ENCODE data around the gene SPOUT1.

Gene SPOUT1

GRCh38 chr9:128870128-128870940 lies 40.7 kb upstream of the SPOUT1 start:
- Histone ChIP-seq H3K4me2 (ENCODE audit: low read depth, low read length, poor library complexity, severe bottlenecking) (no peak overlapping the region), H3K4me1 (ENCODE audit: insufficient read depth, low read length, poor library complexity, severe bottlenecking) (no peaks in the 10 kb centered on the region), H3F3A (ENCODE audit: low read depth) (no peaks in the 10 kb centered on the region)

GRCh38 chr9:128863647-128864046 lies 34.1 kb upstream of the SPOUT1 start:
- Histone ChIP-seq H3K4me2 (ENCODE audit: low read depth, low read length, poor library complexity, severe bottlenecking) (no peak overlapping the region), H2AFZ (ENCODE audit: low read length) (no peak overlapping the region)

More at GRCh38 chr9:128870128-128870940, 40.7 kb upstream of the SPOUT1 start:
- Histone ChIP-seq H3K4me3 (ENCODE audit: low read length, poor library complexity, severe bottlenecking) (no peak overlapping the region), H3K9me3 (ENCODE audit: insufficient read depth, low read depth, low read length) (no peaks in the 10 kb centered on the region), H3K79me2 (ENCODE audit: insufficient read depth, low read length) (no peaks in the 10 kb centered on the region), H4K20me1 (ENCODE audit: insufficient read depth, low read length, poor library complexity, severe bottlenecking) (no peaks in the 10 kb centered on the region), H3K36me3 (ENCODE audit: insufficient read depth, low read length) (no peaks in the 10 kb centered on the region), H3K9ac (ENCODE audit: low read depth, low read length, poor library complexity, severe bottlenecking) (no peak overlapping the region), H2AFZ (ENCODE audit: low read length) (no peak overlapping the region), H3K9me2 (replicated peaks; ENCODE audit: low read depth, low read length) (no peaks in the 10 kb centered on the region), H3K27me3 (ENCODE audit: insufficient read depth, low read length, poor library complexity, severe bottlenecking) (no peaks in the 10 kb centered on the region)
- TF ChIP-seq, protein P1, sequence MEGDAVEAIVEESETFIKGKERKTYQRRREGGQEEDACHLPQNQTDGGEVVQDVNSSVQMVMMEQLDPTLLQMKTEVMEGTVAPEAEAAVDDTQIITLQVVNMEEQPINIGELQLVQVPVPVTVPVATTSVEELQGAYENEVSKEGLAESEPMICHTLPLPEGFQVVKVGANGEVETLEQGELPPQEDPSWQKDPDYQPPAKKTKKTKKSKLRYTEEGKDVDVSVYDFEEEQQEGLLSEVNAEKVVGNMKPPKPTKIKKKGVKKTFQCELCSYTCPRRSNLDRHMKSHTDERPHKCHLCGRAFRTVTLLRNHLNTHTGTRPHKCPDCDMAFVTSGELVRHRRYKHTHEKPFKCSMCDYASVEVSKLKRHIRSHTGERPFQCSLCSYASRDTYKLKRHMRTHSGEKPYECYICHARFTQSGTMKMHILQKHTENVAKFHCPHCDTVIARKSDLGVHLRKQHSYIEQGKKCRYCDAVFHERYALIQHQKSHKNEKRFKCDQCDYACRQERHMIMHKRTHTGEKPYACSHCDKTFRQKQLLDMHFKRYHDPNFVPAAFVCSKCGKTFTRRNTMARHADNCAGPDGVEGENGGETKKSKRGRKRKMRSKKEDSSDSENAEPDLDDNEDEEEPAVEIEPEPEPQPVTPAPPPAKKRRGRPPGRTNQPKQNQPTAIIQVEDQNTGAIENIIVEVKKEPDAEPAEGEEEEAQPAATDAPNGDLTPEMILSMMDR (conservative IDR thresholded peaks at IDR 0.05; ENCODE audit: low read length), result no peak
- no peak for TF ChIP-seq EZH2phosphoT487 (IDR thresholded peaks at IDR 0.05; ENCODE audit: borderline replicate concordance)

DNA sequence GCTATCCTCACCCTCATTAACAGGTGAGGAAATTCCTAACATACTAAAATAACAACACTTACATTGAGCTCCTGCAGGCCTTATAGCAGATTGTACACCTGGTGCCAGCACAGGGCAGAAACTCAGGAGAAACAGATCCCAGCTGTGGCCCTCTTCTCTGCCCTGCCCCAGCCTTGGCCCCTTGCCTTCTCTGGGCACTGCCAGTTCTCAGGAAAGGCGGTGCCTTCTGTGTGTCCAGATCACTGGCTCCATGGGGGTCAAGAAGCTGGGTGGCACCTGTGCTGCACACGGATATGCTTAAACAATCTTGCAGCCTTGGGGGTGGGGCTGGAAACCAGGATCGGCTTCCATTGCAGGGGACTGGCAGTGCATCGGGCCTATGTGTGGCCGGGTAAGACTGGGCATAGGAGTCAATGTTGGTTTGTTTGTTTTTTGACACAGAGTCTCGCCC lies 32.8 kb upstream of the SPOUT1 start:
- H3K27me3 ChIP-seq (ENCODE audit: insufficient read depth, low read length, poor library complexity, severe bottlenecking), result no peaks in the 10 kb centered on the region
- H3K79me2 ChIP-seq (ENCODE audit: insufficient read depth, low read length), result no peaks in the 10 kb centered on the region
- H3K36me3 ChIP-seq (ENCODE audit: insufficient read depth, low read length), result no peaks in the 10 kb centered on the region
- H4K20me1 ChIP-seq (ENCODE audit: insufficient read depth, low read length, poor library complexity, severe bottlenecking), result no peaks in the 10 kb centered on the region
- H3K4me2 ChIP-seq (ENCODE audit: low read depth, low read length, poor library complexity, severe bottlenecking), result no peak overlapping the region
- no peak overlapping the region for H2AFZ ChIP-seq (ENCODE audit: low read length)
- H3K9ac ChIP-seq (ENCODE audit: low read depth, low read length, poor library complexity, severe bottlenecking), result no peak overlapping the region
- no peaks in the 10 kb centered on the region for H3K9me2 ChIP-seq (replicated peaks; ENCODE audit: low read depth, low read length)
- H3K9me3 ChIP-seq (ENCODE audit: insufficient read depth, low read depth, low read length), result no peaks in the 10 kb centered on the region
- H3F3A ChIP-seq (ENCODE audit: low read depth), result no peaks in the 10 kb centered on the region
- no peaks in the 10 kb centered on the region for H3K4me1 ChIP-seq (ENCODE audit: insufficient read depth, low read length, poor library complexity, severe bottlenecking)
- H3K4me3 ChIP-seq (ENCODE audit: low read length, poor library complexity, severe bottlenecking), result no peak overlapping the region
- TF ChIP-seq, protein P1 (conservative IDR thresholded peaks at IDR 0.05; ENCODE audit: low read length), result no peak
- TF ChIP-seq EZH2phosphoT487 (IDR thresholded peaks at IDR 0.05; ENCODE audit: borderline replicate concordance), result no peak

More at GRCh38 chr9:128863647-128864046, 34.1 kb upstream of the SPOUT1 start:
- Histone ChIP-seq H3K4me1 (ENCODE audit: insufficient read depth, low read length, poor library complexity, severe bottlenecking) (no peaks in the 10 kb centered on the region), H3K9me2 (replicated peaks; ENCODE audit: low read depth, low read length) (no peaks in the 10 kb centered on the region), H3K27me3 (ENCODE audit: insufficient read depth, low read length, poor library complexity, severe bottlenecking) (no peaks in the 10 kb centered on the region), H3K79me2 (ENCODE audit: insufficient read depth, low read length) (no peaks in the 10 kb centered on the region), H3K9me3 (ENCODE audit: insufficient read depth, low read depth, low read length) (no peaks in the 10 kb centered on the region), H3F3A (ENCODE audit: low read depth) (no peaks in the 10 kb centered on the region), H3K9ac (ENCODE audit: low read depth, low read length, poor library complexity, severe bottlenecking) (no peak overlapping the region), H3K4me3 (ENCODE audit: low read length, poor library complexity, severe bottlenecking) (no peak overlapping the region), H3K36me3 (ENCODE audit: insufficient read depth, low read length) (no peaks in the 10 kb centered on the region), H4K20me1 (ENCODE audit: insufficient read depth, low read length, poor library complexity, severe bottlenecking) (no peaks in the 10 kb centered on the region)
- TF ChIP-seq, protein P1 (conservative IDR thresholded peaks at IDR 0.05; ENCODE audit: low read length), result peak; percentile 72
- no peak for TF ChIP-seq EZH2phosphoT487 (IDR thresholded peaks at IDR 0.05; ENCODE audit: borderline replicate concordance)
